ENCODE results near the gene PKD2.

The PKD2 gene

GRCh38 chr4:88007304-88008121 is at the start of gene PKD2:
TSS of gene PKD2 (plus strand) at chr4:88007635. CDS start at chr4:88007734, 99 bp downstream.
- peak; percentile 75 for DNase-seq

- DNase-seq = no peak
Observed at GRCh38 chr4:87961993-87962392, 45.4 kb upstream of the PKD2 start.

GRCh38 chr4:87962398-87963146 is 44.9 kb upstream of the PKD2 start:
- DNase-seq = no peak

GRCh38 chr4:87965501-87965975 is 41.9 kb upstream of the PKD2 start:
- no peak for DNase-seq

GRCh38 chr4:87966095-87966496 is 41.3 kb upstream of the PKD2 start:
- DNase-seq = no peak

- peak; percentile 2 for DNase-seq
Observed at GRCh38 chr4:87967193-87967592, 40.2 kb upstream of the PKD2 start.

GRCh38 chr4:87970121-87970520 is 37.3 kb upstream of the PKD2 start:
- DNase-seq = no peak

GRCh38 chr4:87971866-87972265 is 35.6 kb upstream of the PKD2 start:
- no peak for DNase-seq

- DNase-seq = peak; percentile 67
Observed at GRCh38 chr4:87973283-87974169, 33.9 kb upstream of the PKD2 start.

- DNase-seq = peak; percentile 4
Observed at GRCh38 chr4:87974856-87975462, 32.5 kb upstream of the PKD2 start.

GRCh38 chr4:87975466-87975865 is 32.0 kb upstream of the PKD2 start, which contains the start of gene SPP1:
TSS of gene SPP1 (plus strand) at chr4:87975714. CDS start at chr4:87976896, 1,182 bp downstream.
- peak; percentile 58 for DNase-seq

GRCh38 chr4:87977521-87978278 is 29.7 kb upstream of the PKD2 start:
- no peak for DNase-seq

GRCh38 chr4:87978681-87979080 is 28.8 kb upstream of the PKD2 start:
- no peak for DNase-seq

GRCh38 chr4:87979810-87980209 is 27.6 kb upstream of the PKD2 start:
- DNase-seq = no peak

- DNase-seq = no peak
Observed at GRCh38 chr4:87981486-87981885, 25.9 kb upstream of the PKD2 start.

- DNase-seq = no peak
Observed at GRCh38 chr4:87982036-87982435, 25.4 kb upstream of the PKD2 start.

GRCh38 chr4:87982446-87983010 is 24.9 kb upstream of the PKD2 start:
- DNase-seq = no peak

- no peak for DNase-seq
Observed at GRCh38 chr4:87983996-87984395, 23.4 kb upstream of the PKD2 start.

GRCh38 chr4:87985097-87985886 is 22.1 kb upstream of the PKD2 start:
- DNase-seq = peak; percentile 66

GRCh38 chr4:87985887-87986200 is 21.6 kb upstream of the PKD2 start:
- no peak for DNase-seq

- no peak for DNase-seq
Observed at GRCh38 chr4:87986508-87986907, 20.9 kb upstream of the PKD2 start.

All from NCI-H345 (cell line).